ENCODE results near the gene GPR37L1. TPM values are rescaled to one million over a fixed set of nuclear protein-coding genes. Genes with fewer than 3 reads are reported as not detected.
A peak's percentile ranks its signal among the peaks of the same experiment; 100 is the strongest.

GPR37L1 gene
- total and polyA plus RNA-seq, 10 of the 15 experiments (the other 5 are each of a cell fraction or from before 2014, with no cell fraction given), result under 0.01 to 0.08 (median 0.02) TPM; not detected in 5

GRCh38 chr1:202160377-202160940 lies 37.7 kb downstream of the GPR37L1 start, which contains the start of gene PTPN7 (continued):
- TF ChIP-seq, protein P1, sequence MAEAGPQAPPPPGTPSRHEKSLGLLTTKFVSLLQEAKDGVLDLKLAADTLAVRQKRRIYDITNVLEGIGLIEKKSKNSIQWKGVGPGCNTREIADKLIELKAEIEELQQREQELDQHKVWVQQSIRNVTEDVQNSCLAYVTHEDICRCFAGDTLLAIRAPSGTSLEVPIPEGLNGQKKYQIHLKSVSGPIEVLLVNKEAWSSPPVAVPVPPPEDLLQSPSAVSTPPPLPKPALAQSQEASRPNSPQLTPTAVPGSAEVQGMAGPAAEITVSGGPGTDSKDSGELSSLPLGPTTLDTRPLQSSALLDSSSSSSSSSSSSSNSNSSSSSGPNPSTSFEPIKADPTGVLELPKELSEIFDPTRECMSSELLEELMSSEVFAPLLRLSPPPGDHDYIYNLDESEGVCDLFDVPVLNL (IDR thresholded peaks at IDR 0.05; ENCODE audit: low read depth, low read length), result no peak
- no peak for TF ChIP-seq SRF (IDR thresholded peaks at IDR 0.05; ENCODE audit: low read depth in 2 of 2, low read length in 2 of 2)
- no peak; the same call in 1 of the 2 replicates for TF ChIP-seq RELB (IDR thresholded peaks at IDR 0.05; ENCODE audit: low read depth)
- TF ChIP-seq, protein P2, sequence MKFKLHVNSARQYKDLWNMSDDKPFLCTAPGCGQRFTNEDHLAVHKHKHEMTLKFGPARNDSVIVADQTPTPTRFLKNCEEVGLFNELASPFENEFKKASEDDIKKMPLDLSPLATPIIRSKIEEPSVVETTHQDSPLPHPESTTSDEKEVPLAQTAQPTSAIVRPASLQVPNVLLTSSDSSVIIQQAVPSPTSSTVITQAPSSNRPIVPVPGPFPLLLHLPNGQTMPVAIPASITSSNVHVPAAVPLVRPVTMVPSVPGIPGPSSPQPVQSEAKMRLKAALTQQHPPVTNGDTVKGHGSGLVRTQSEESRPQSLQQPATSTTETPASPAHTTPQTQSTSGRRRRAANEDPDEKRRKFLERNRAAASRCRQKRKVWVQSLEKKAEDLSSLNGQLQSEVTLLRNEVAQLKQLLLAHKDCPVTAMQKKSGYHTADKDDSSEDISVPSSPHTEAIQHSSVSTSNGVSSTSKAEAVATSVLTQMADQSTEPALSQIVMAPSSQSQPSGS (IDR thresholded peaks at IDR 0.05; ENCODE audit: low read length), result no peak
- no peak for TF ChIP-seq ZNF274 (IDR thresholded peaks at IDR 0.05; ENCODE audit: insufficient read depth, insufficient read length)
- TF ChIP-seq CHD2 (IDR thresholded peaks at IDR 0.05; ENCODE audit: borderline replicate concordance, low read depth, low read length), result no peak
- no peak for TF ChIP-seq HDAC6 (IDR thresholded peaks at IDR 0.05; ENCODE audit: unreplicated experiment)
- no peak for TF ChIP-seq TCF7 (IDR thresholded peaks at IDR 0.05; ENCODE audit: borderline replicate concordance)
- TF ChIP-seq FOS (IDR thresholded peaks at IDR 0.05; ENCODE audit: borderline replicate concordance, extremely low read depth, insufficient read length), result no peak
- peak; percentile 60 for TF ChIP-seq NR2F1 (conservative IDR thresholded peaks at IDR 0.05)
- no peak for TF ChIP-seq YBX1 (IDR thresholded peaks at IDR 0.05)
- no peak for TF ChIP-seq NFXL1 (IDR thresholded peaks at IDR 0.05; ENCODE audit: borderline replicate concordance)
- TF ChIP-seq RELA (IDR thresholded peaks at IDR 0.05; ENCODE audit: borderline replicate concordance, partially characterized antibody), result no peak
- TF ChIP-seq ASH2L (IDR thresholded peaks at IDR 0.05; ENCODE audit: borderline replicate concordance, low read depth), result no peak
- no peak for TF ChIP-seq CHD4 (IDR thresholded peaks at IDR 0.05)
- TF ChIP-seq, protein P3, sequence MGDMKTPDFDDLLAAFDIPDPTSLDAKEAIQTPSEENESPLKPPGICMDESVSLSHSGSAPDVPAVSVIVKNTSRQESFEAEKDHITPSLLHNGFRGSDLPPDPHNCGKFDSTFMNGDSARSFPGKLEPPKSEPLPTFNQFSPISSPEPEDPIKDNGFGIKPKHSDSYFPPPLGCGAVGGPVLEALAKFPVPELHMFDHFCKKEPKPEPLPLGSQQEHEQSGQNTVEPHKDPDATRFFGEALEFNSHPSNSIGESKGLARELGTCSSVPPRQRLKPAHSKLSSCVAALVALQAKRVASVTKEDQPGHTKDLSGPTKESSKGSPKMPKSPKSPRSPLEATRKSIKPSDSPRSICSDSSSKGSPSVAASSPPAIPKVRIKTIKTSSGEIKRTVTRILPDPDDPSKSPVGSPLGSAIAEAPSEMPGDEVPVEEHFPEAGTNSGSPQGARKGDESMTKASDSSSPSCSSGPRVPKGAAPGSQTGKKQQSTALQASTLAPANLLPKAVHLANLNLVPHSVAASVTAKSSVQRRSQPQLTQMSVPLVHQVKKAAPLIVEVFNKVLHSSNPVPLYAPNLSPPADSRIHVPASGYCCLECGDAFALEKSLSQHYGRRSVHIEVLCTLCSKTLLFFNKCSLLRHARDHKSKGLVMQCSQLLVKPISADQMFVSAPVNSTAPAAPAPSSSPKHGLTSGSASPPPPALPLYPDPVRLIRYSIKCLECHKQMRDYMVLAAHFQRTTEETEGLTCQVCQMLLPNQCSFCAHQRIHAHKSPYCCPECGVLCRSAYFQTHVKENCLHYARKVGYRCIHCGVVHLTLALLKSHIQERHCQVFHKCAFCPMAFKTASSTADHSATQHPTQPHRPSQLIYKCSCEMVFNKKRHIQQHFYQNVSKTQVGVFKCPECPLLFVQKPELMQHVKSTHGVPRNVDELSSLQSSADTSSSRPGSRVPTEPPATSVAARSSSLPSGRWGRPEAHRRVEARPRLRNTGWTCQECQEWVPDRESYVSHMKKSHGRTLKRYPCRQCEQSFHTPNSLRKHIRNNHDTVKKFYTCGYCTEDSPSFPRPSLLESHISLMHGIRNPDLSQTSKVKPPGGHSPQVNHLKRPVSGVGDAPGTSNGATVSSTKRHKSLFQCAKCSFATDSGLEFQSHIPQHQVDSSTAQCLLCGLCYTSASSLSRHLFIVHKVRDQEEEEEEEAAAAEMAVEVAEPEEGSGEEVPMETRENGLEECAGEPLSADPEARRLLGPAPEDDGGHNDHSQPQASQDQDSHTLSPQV (IDR thresholded peaks at IDR 0.05), result no peak; the same call in 1 of the 2 replicates
- no peak for TF ChIP-seq ATF7 (IDR thresholded peaks at IDR 0.05; ENCODE audit: low read depth)
- no peak for TF ChIP-seq NFYA (IDR thresholded peaks at IDR 0.05; ENCODE audit: borderline replicate concordance, low read depth, low read length)
- no peak for TF ChIP-seq ELK1 (IDR thresholded peaks at IDR 0.05; ENCODE audit: low read depth, low read length)
- TF ChIP-seq, protein P4, sequence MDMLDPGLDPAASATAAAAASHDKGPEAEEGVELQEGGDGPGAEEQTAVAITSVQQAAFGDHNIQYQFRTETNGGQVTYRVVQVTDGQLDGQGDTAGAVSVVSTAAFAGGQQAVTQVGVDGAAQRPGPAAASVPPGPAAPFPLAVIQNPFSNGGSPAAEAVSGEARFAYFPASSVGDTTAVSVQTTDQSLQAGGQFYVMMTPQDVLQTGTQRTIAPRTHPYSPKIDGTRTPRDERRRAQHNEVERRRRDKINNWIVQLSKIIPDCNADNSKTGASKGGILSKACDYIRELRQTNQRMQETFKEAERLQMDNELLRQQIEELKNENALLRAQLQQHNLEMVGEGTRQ (IDR thresholded peaks at IDR 0.05; ENCODE audit: borderline replicate concordance, low read depth, low read length), result no peak
- TF ChIP-seq TBL1XR1 (IDR thresholded peaks at IDR 0.05; ENCODE audit: low read depth, low read length), result no peak
